Activated CD4-positive, alpha-beta T cell treated with anti-CD3 and anti-CD28 coated beads for 36 hours (primary cell): Measurements from ENCODE around the gene CKAP4. TPM values are rescaled to one million over a fixed set of nuclear protein-coding genes. Genes with fewer than 3 reads are reported as not detected.

Experiments
- ATAC-seq: fragments of 200-7000 bp; cut with Tn5 transposase; one replicate; pipeline ENCODE4 v1.10.0; 2021; ENCODE audit warnings: mild to moderate bottlenecking, moderate library complexity
- CTCF ChIA-PET: fragments of 350-600 bp; sonication (Branson Sonifier 250); formaldehyde crosslinking; loops from one replicate; lab custom pipeline; 2021; ENCODE audit warnings: antibody characterized with exemption; lab: Charles Lee
- POLR2A ChIA-PET: fragments of 350-600 bp; sonication (Branson Sonifier 250); formaldehyde crosslinking; loops from one replicate; lab custom pipeline; 2021; ENCODE audit warnings: antibody characterized with exemption, inconsistent platforms; lab: Charles Lee
- DNase-seq: peaks from one replicate; pipeline ENCODE4 v3.0.0-alpha.2; 2020
- H3K27ac Mint-ChIP-seq: one replicate; pipeline ENCODE4 v1.8.0; 2021; ENCODE audit warnings: mixed read lengths
- H3K27me3 Mint-ChIP-seq: one replicate; pipeline ENCODE4 v1.8.0; 2021; ENCODE audit warnings: mixed read lengths
- H3K36me3 Mint-ChIP-seq: one replicate; pipeline ENCODE4 v1.8.0; 2021; ENCODE audit warnings: low read depth, mixed read lengths
- H3K4me1 Mint-ChIP-seq: one replicate; pipeline ENCODE4 v1.8.0; 2021; ENCODE audit warnings: mixed read lengths
- H3K4me3 Mint-ChIP-seq: one replicate; pipeline ENCODE4 v1.8.0; 2021; ENCODE audit warnings: mild to moderate bottlenecking, moderate library complexity, mixed read lengths
- H3K9me3 Mint-ChIP-seq: one replicate; pipeline ENCODE4 v1.8.0; 2021; ENCODE audit warnings: low read depth, mixed read lengths
- intact Hi-C, 2 experiments: fragments of 100-400 bp; cut with DNase I in 1 of 2; cut with micrococcal nuclease in 1 of 2; formaldehyde crosslinking; loops; one replicate each; pipeline versions ENCODE4 v1.14.2 to v1.15.1; 2022 to 2024; cut with DNase I, micrococcal nuclease
- total RNA-seq, 2 experiments: library from RNA; stranded (reverse); gene quantifications; one replicate each; pipeline ENCODE4 v1.2.3, GENCODE V29; 2021

Gene CKAP4, protein sequence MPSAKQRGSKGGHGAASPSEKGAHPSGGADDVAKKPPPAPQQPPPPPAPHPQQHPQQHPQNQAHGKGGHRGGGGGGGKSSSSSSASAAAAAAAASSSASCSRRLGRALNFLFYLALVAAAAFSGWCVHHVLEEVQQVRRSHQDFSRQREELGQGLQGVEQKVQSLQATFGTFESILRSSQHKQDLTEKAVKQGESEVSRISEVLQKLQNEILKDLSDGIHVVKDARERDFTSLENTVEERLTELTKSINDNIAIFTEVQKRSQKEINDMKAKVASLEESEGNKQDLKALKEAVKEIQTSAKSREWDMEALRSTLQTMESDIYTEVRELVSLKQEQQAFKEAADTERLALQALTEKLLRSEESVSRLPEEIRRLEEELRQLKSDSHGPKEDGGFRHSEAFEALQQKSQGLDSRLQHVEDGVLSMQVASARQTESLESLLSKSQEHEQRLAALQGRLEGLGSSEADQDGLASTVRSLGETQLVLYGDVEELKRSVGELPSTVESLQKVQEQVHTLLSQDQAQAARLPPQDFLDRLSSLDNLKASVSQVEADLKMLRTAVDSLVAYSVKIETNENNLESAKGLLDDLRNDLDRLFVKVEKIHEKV
- total RNA-seq, result 10 to 100 TPM; 13.7 to 15.6 TPM

DNA sequence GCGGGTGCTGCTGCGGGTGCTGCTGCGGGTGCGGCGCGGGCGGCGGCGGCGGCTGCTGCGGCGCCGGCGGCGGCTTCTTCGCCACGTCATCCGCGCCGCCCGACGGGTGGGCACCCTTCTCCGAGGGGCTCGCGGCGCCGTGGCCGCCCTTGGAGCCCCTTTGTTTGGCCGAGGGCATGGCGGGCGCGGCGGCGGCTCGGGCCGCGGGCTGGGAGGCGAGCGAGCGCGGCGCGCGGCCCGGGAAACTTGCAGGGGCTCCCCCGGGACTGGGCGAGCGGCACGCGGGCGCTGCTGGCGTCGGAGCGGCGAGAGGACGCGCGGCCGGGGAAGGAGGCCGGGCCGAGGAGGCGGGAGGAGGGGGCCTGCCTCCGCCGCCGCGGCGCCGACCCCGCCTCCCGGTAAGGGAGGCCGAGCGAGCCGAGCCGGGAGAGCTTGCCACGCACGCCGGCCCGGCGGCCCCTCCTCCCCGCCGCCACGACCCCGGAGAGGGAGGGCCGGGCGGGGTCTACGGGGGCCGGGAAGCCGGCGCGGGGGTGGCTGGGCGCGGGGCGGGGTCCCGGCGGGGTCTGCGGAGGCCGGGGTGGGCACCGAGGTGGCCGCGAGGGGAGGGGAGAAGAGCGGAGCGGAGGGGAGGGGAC lies at the start of gene CKAP4:
TSS of gene CKAP4 (minus strand) at position 347 of the 638 bp plus-strand sequence. CDS start at position 178, 169 bp downstream.
- CTCF ChIA-PET, result interaction anchor here (1.0 kb wide), 1 partner anchor 24 kb away, joined by 4 read pairs; no protein-coding TSS in a partner anchor
- POLR2A ChIA-PET, result no interaction called here
- ATAC-seq, result peak; percentile 49
- Mint-ChIP-seq H3K9me3 (no peaks in the 10 kb centered on the region), H3K36me3 (peaks cover 8% of the 10 kb centered on the region), H3K4me3 (peak within 1 kb of the TSS; percentile 68), H3K27me3 (no peaks in the 10 kb centered on the region), H3K27ac (peak within 1 kb of the TSS; percentile 80), H3K4me1 (peaks cover 30% of the 10 kb centered on the region)
- intact Hi-C loops, result loop anchor here (1.0 to 10.0 kb wide), 9 partner anchors 35 to 1440 kb away; partner anchors contain the start of genes TCP11L2 (in 2 of the 2), CRY1 (in 1 of the 2), POLR3B (in 1 of the 2) and PWP1 (in 1 of the 2)
- peak; percentile 72 for DNase-seq

DNA sequence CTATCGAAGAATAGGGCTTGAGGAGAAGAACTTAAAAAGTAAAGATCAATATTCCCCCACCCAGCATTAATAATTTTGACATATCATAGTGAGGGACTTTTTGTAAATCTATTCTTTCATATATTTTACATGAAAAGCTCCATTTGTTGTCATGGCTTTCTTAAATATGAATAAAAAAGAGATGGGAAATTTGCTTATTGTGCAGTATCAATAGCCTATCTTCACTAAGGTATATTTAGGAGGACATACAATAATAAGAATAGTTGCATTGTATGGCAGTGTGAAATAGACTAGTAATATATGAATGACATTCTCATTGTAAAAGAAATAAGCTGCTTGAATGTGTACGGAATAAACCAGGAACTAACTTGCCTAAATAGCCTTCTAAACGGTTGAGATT lies 49.3 kb upstream of the CKAP4 start:
- ChIA-PET POLR2A (no interaction called here), CTCF (interaction anchor here (0.7 to 1.5 kb wide), 4 partner anchors 8 to 70 kb away, joined by 3 to 5 read pairs (median 4); no protein-coding TSS in a partner anchor)
- no peaks in the 10 kb centered on the region for H3K27me3 Mint-ChIP-seq
- H3K9me3 Mint-ChIP-seq, result no peaks in the 10 kb centered on the region
- DNase-seq, result no peak
- H3K27ac Mint-ChIP-seq, result no peak overlapping the region
- intact Hi-C loops, result no loop called here
- H3K36me3 Mint-ChIP-seq, result no peaks in the 10 kb centered on the region
- H3K4me1 Mint-ChIP-seq, result peaks cover 22% of the 10 kb centered on the region
- no peak overlapping the region for H3K4me3 Mint-ChIP-seq
- ATAC-seq, result no peak

DNA sequence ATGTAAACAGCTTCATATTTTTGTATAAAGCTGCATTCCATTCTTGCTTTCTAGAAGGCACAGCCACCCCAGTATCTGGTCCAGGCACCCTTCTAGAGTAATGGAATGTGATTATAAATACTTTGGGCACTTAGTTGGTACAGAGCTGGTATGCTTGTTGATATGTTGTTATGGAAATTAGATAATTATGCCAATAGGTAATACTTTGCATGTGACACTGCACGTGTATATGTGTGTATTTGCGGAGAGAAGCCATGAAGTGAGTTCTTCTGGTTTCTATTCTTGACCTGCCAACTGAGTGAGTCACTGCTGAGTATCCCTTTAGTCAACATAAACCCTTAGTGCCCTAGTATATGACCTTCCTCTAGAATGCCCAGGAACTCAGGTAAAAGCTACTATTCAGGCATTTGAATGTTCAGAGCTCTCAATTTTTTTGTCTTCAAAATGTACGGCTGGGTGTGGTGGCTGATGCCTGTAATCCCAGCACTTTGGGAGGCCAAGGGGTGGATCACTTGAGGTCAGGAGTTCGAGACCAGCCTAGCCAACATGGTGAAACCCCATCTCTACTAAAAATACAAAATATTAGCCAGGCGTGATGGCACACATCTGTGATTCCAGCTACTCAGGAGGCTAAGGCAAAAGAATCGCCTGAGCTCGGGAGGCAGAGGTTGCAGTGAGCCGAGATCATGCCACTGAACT lies 48.5 kb upstream of the CKAP4 start:
- Mint-ChIP-seq H3K36me3 (no peaks in the 10 kb centered on the region), H3K4me3 (no peak overlapping the region), H3K9me3 (no peaks in the 10 kb centered on the region), H3K4me1 (peaks cover 16% of the 10 kb centered on the region), H3K27me3 (no peaks in the 10 kb centered on the region), H3K27ac (no peak overlapping the region)
- POLR2A ChIA-PET, result interaction anchor here (0.7 kb wide), 1 partner anchor 13 kb away, joined by 4 read pairs; no protein-coding TSS in a partner anchor
- DNase-seq, result no peak
- intact Hi-C loops, result no loop called here
- no peak for ATAC-seq
- CTCF ChIA-PET, result interaction anchor here (0.7 to 2.1 kb wide), 5 partner anchors 8 to 40 kb away, joined by 3 to 9 read pairs (median 3); no protein-coding TSS in a partner anchor

DNA sequence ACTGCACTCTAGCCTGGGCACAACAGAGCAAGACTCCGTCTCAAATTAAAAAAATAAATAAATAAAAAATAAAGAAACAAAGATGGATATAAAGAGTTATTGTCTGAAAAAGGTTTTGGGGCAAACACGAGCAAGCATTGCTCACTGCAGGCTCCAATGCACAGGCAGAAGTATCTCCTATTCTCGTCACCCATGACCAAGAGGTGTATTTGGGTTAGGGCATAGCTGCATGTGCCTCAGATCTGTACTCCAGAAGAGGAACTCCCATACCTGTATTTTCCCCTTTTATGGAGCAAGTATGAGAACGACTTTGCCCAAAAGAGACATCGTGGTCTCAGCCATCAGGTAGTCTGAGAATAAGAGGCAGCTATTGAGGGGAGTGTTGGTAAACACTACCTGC lies 44.5 kb upstream of the CKAP4 start:
- POLR2A ChIA-PET, result no interaction called here
- CTCF ChIA-PET, result interaction anchor here (0.6 to 1.8 kb wide), 4 partner anchors 10 to 799 kb away, joined by 3 to 11 read pairs (median 3); no protein-coding TSS in a partner anchor
- DNase-seq (no peak), ATAC-seq (no peak)
- Mint-ChIP-seq H3K36me3 (no peaks in the 10 kb centered on the region), H3K9me3 (no peaks in the 10 kb centered on the region), H3K4me3 (no peak overlapping the region), H3K27me3 (no peaks in the 10 kb centered on the region), H3K4me1 (peaks cover 19% of the 10 kb centered on the region), H3K27ac (no peak overlapping the region)
- intact Hi-C loops, result no loop called here

DNA sequence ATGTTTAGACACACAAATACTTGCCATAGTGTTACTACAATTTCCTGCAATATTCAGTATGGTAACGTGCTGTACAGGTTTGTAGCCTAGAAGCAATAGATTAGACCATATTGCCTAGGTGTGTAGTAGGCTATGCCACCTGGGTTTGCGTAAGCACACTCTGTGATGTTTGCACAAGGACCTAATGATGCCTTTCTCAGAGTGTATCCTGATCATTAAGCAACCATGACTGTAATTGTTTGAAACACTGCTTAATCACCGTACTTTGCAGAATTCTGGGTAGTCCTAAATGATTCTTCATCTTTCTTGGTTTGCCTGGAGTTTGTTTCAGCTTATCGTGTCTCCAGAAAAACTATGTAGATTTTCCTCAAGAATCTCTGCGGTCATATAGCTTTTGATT lies 43.5 kb upstream of the CKAP4 start:
- Mint-ChIP-seq H3K4me1 (peaks cover 20% of the 10 kb centered on the region), H3K27me3 (no peaks in the 10 kb centered on the region), H3K27ac (no peak overlapping the region), H3K36me3 (no peaks in the 10 kb centered on the region), H3K9me3 (no peaks in the 10 kb centered on the region), H3K4me3 (no peak overlapping the region)
- intact Hi-C loops, result no loop called here
- DNase-seq (no peak), ATAC-seq (no peak)
- ChIA-PET POLR2A (no interaction called here), CTCF (interaction anchor here (1.4 kb wide), 1 partner anchor 67 kb away, joined by 4 read pairs; no protein-coding TSS in a partner anchor)

- H3K27ac Mint-ChIP-seq, result no peak overlapping the region
- POLR2A ChIA-PET, result no interaction called here
- H3K4me3 Mint-ChIP-seq, result no peak overlapping the region
- H3K9me3 Mint-ChIP-seq, result no peaks in the 10 kb centered on the region
- no peaks in the 10 kb centered on the region for H3K36me3 Mint-ChIP-seq
- no peaks in the 10 kb centered on the region for H3K27me3 Mint-ChIP-seq
- DNase-seq (no peak), ATAC-seq (no peak)
- intact Hi-C loops, result no loop called here
- peaks cover 20% of the 10 kb centered on the region for H3K4me1 Mint-ChIP-seq
- CTCF ChIA-PET, result interaction anchor here (0.6 to 1.4 kb wide), 2 partner anchors 67 to 1188 kb away, joined by 4 read pairs; no protein-coding TSS in a partner anchor
Observed at GRCh38 chr12:106290666-106291065, 42.8 kb upstream of the CKAP4 start.

DNA sequence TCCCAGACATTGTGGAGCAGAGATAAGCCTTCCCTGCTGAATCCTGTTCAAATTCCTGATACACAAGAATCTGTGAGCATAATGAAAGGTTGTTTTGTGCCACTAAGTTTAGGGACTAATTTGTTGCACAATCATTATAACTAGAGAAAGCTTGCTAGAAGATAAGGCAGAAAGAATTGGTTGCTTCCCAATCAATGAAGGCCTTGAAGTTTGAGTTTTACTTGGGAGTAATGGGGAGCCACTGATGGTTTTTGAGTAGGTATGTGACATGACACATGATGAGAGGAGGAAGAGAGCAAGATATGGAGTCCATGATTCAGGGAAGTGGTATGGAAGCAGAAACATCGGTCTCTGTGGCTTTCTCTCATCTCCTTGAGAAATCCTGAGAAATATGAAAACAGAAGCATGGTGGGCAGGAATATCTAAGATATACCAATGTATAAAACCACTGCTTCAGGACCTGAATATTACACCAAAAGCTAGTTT lies 41.4 kb upstream of the CKAP4 start:
- Mint-ChIP-seq H3K4me1 (peaks cover 26% of the 10 kb centered on the region), H3K27ac (peak overlapping the region; percentile 92), H3K4me3 (no peak overlapping the region), H3K9me3 (no peaks in the 10 kb centered on the region), H3K27me3 (peaks cover under 1% of the 10 kb centered on the region), H3K36me3 (no peaks in the 10 kb centered on the region)
- ATAC-seq, result no peak
- no peak for DNase-seq
- POLR2A ChIA-PET, result interaction anchor here (0.7 kb wide), 1 partner anchor 14 kb away, joined by 3 read pairs; no protein-coding TSS in a partner anchor
- CTCF ChIA-PET, result interaction anchor here (1.7 kb wide), 1 partner anchor 12 kb away, joined by 5 read pairs; no protein-coding TSS in a partner anchor
- intact Hi-C loops, result no loop called here

DNA sequence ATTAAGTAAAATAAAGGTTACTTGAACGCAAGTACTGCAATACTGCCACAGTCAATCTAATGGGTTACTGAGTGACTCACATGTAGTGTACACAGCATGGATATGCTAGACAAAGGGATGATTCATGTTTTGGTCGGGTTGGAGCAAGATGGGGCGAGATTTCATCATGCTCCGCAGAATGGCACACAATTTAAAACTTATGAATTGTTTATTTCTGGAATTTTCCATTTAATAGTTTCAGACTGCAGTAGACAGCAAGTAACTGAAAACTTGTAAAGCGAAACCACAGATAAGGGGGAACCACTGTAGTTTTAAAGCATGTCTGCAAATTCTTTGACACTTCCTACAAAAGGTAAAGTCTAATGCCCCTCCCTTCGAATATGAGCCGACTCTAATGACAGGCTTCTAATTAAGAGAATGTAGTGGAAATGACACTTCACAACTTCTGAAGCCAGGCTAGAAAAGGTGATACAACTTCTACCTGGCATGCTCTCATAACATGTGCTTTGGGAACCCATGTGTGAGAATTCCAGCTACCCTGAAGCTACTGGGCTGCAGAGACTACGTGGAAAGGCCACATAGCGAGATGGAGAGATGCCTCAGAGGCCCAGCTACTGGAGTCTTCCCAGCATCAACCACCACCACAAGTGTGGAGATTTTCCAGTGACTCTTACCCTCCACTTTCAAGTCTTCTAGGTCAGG lies 40.8 kb upstream of the CKAP4 start:
- no peak overlapping the region for H3K4me3 Mint-ChIP-seq
- peak overlapping the region; percentile 92 for H3K27ac Mint-ChIP-seq
- H3K4me1 Mint-ChIP-seq, result peaks cover 26% of the 10 kb centered on the region
- CTCF ChIA-PET, result interaction anchor here (1.7 kb wide), 1 partner anchor 12 kb away, joined by 5 read pairs; no protein-coding TSS in a partner anchor
- H3K9me3 Mint-ChIP-seq, result no peaks in the 10 kb centered on the region
- intact Hi-C loops, result loop anchor here in 1 of 2 experiments (1.0 kb wide), 1 partner anchor 13 kb away; no protein-coding TSS in a partner anchor
- no peaks in the 10 kb centered on the region for H3K36me3 Mint-ChIP-seq
- POLR2A ChIA-PET, result interaction anchor here (0.7 kb wide), 1 partner anchor 15 kb away, joined by 3 read pairs; no protein-coding TSS in a partner anchor
- DNase-seq (peak; percentile 72), ATAC-seq (peak; percentile 97)
- peaks cover 1% of the 10 kb centered on the region for H3K27me3 Mint-ChIP-seq

GRCh38 chr12:106288101-106288493 lies 40.3 kb upstream of the CKAP4 start:
- H3K27ac Mint-ChIP-seq, result peak overlapping the region; percentile 68
- CTCF ChIA-PET, result no interaction called here
- peak; percentile 7 for ATAC-seq

DNA sequence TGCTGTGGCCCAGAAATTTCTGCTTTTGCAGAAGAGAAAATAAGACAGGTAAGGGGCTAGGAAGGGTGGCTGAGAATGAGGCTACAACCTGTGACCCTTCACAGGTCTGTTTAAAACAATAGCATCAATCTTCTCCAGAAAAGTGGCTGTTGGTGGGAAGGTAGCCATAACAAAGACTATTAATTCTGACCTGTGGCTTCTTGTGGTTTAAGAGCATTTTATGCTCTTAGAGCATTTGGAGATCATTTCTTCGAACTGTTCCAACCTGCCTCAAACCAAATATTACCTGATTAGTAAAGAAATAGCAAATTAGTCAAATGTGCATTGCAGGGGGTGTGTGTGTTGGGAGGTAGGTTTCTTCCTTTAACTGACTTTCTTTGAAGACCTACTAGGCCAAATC lies 39.5 kb upstream of the CKAP4 start:
- Mint-ChIP-seq H3K4me1 (peaks cover 26% of the 10 kb centered on the region), H3K36me3 (peaks cover under 1% of the 10 kb centered on the region), H3K27ac (peak overlapping the region; percentile 68), H3K27me3 (peaks cover 1% of the 10 kb centered on the region), H3K4me3 (no peak overlapping the region), H3K9me3 (peaks cover under 1% of the 10 kb centered on the region)
- intact Hi-C loops, result no loop called here
- POLR2A ChIA-PET, result no interaction called here
- DNase-seq (no peak), ATAC-seq (no peak)
- CTCF ChIA-PET, result no interaction called here

More at GRCh38 chr12:106288101-106288493, 40.3 kb upstream of the CKAP4 start:
- Mint-ChIP-seq H3K36me3 (no peaks in the 10 kb centered on the region), H3K27me3 (peaks cover 1% of the 10 kb centered on the region), H3K4me1 (peaks cover 26% of the 10 kb centered on the region), H3K9me3 (no peaks in the 10 kb centered on the region), H3K4me3 (no peak overlapping the region)
- intact Hi-C loops, result loop anchor here in 1 of 2 experiments (1.0 kb wide), 1 partner anchor 13 kb away; no protein-coding TSS in a partner anchor
- DNase-seq, result no peak
- POLR2A ChIA-PET, result no interaction called here
